HepG2 (cell line): ENCODE results near the gene MPV17L2. TPM values are rescaled to one million over a fixed set of nuclear protein-coding genes. Genes with fewer than 3 reads are reported as not detected.

ENCODE experiments used
- ATAC-seq: fragments of 200-7000 bp; cut with Tn5 transposase; 3 replicates; pipeline ENCODE4 v1.9.1; 2020; ENCODE audit warnings: mild to moderate bottlenecking, moderate library complexity
- BruUV-seq: library from RNA; stranded (reverse); fragments of 400-500 nt; replicated peaks from 2 replicates; lab custom pipeline; 2021; lab: Mats Ljungman, UMichigan
- CTCF ChIA-PET: fragments of 300-600 bp; formaldehyde crosslinking; extraction: SDS; loops from one replicate; lab custom pipeline; 2021; ENCODE audit warnings: low total read pairs, inconsistent platforms, low intra/inter-chr PET ratio; lab: Yijun Ruan, JAX
- POLR2A ChIA-PET: fragments of 350-600 bp; sonication (Branson Sonifier 250); formaldehyde crosslinking; loops from one replicate; lab custom pipeline; 2020; ENCODE audit warnings: antibody characterized with exemption, inconsistent platforms; lab: Yijun Ruan, JAX
- DNase-seq: peaks from one replicate; pipeline ENCODE4 v3.0.0-alpha.2; 2015; ENCODE audit warnings: low spot score
- FAIRE-seq: peaks from 3 replicates; lab custom pipeline; 2011; peaks lifted over from hg19 to GRCh38; lab: Jason Lieb, UNC
- H2AFZ ChIP-seq: one replicate; pipeline ENCODE4 v1.6.1; 2011; ENCODE audit warnings: low read length, inconsistent platforms
- H3K27ac ChIP-seq: fragments of 300-600 bp; 3 replicates; pipeline ENCODE4 v1.8.0; 2011; ENCODE audit warnings: mixed run types, mild to moderate bottlenecking, mixed read lengths, low read length, inconsistent platforms; ENCODE audit not compliant: insufficient read depth; ENCODE audit errors: extremely low read length
- H3K27me3 ChIP-seq, 2 experiments: fragments of 200-600 bp in 1 of 2; 2 replicates in 1 of 2; 3 replicates in 1 of 2; pipeline versions ENCODE4 v1.6.0 to v1.8.0; 2011; ENCODE audit warnings: low read length in 2 of 2, mild to moderate bottlenecking in 2 of 2, moderate library complexity in 2 of 2, inconsistent platforms in 1 of 2; ENCODE audit not compliant: insufficient read depth in 2 of 2, control insufficient read depth in 1 of 2
- H3K36me3 ChIP-seq, 2 experiments: fragments of 200-600 bp in 1 of 2; replicated peaks in 1 of 2; 2 replicates in 1 of 2; 3 replicates in 1 of 2; pipeline versions ENCODE4 v1.5.1 to v1.8.0; 2011; ENCODE audit warnings: low read length in 2 of 2, inconsistent platforms in 1 of 2; ENCODE audit not compliant: insufficient read depth in 2 of 2, control insufficient read depth in 1 of 2
- H3K4me1 ChIP-seq: 2 replicates; pipeline ENCODE4 v1.5.1; 2012; ENCODE audit warnings: low read length, inconsistent platforms; ENCODE audit not compliant: insufficient read depth
- H3K4me2 ChIP-seq: 2 replicates; pipeline ENCODE4 v1.6.0; 2011; ENCODE audit warnings: low read depth, low read length, inconsistent platforms
- H3K4me3 ChIP-seq, 3 experiments: fragments of 200-600 bp in 1 of 3; sonication (generic), shearing (Covaris generic) in 1 of 3; replicated peaks in 1 of 3; 2 replicates each; pipeline ENCODE4 v1.5.1; 2011 to 2016; ENCODE audit warnings: low read length in 3 of 3, inconsistent platforms in 2 of 3, low read depth in 2 of 3, mild to moderate bottlenecking in 2 of 3, control low read depth in 1 of 3, mixed read lengths in 1 of 3; ENCODE audit not compliant: insufficient read depth in 1 of 3
- H3K79me2 ChIP-seq: one replicate; pipeline ENCODE4 v1.6.1; 2011; ENCODE audit warnings: low read length, inconsistent platforms; ENCODE audit not compliant: insufficient read depth
- H3K9ac ChIP-seq: 2 replicates; pipeline ENCODE4 v1.6.0; 2011; ENCODE audit warnings: mild to moderate bottlenecking, low read depth, low read length, inconsistent platforms; ENCODE audit not compliant: insufficient read depth
- H3K9me3 ChIP-seq: 2 replicates; pipeline ENCODE4 v1.5.1; 2012; ENCODE audit warnings: mild to moderate bottlenecking, low read length
- H4K20me1 ChIP-seq: 2 replicates; pipeline ENCODE4 v1.6.0; 2011; ENCODE audit warnings: inconsistent platforms, mild to moderate bottlenecking, low read length, moderate library complexity; ENCODE audit not compliant: insufficient read depth
- KMT2B ChIP-seq: IDR thresholded peaks from 2 replicates; pipeline ENCODE4 v1.6.1; 2016; ENCODE audit warnings: missing genetic modification reagents, missing compliant biosample characterization
- MYC ChIP-seq: sonication (generic); formaldehyde crosslinking; IDR thresholded peaks from 2 replicates; pipeline ENCODE4 v1.9.0; 2021; ENCODE audit warnings: missing genetic modification reagents, borderline replicate concordance
- NFKB2 ChIP-seq: sonication (generic); formaldehyde crosslinking; IDR thresholded peaks from 2 replicates; pipeline ENCODE4 v1.4.0; 2020; ENCODE audit warnings: missing genetic modification reagents, borderline replicate concordance
- NR0B2 ChIP-seq: sonication (generic); formaldehyde crosslinking; IDR thresholded peaks from 2 replicates; pipeline ENCODE4 v1.4.0; 2020; ENCODE audit warnings: mild to moderate bottlenecking, missing genetic modification reagents
- POLR2G ChIP-seq: fragments of 200-400 bp; formaldehyde crosslinking; IDR thresholded peaks from 2 replicates; pipeline ENCODE4 v1.6.1; 2018; ENCODE audit warnings: mild to moderate bottlenecking, low read depth, low read length, moderate library complexity
- STAG1 ChIP-seq: sonication (generic); formaldehyde crosslinking; IDR thresholded peaks from 2 replicates; pipeline ENCODE4 v1.4.0; 2020; ENCODE audit warnings: missing genetic modification reagents
- TERF1 ChIP-seq: sonication (generic); formaldehyde crosslinking; IDR thresholded peaks from 2 replicates; pipeline ENCODE4 v1.8.0; 2022; ENCODE audit warnings: mild to moderate bottlenecking, missing genetic modification reagents, moderate library complexity
- ZBTB21 ChIP-seq: sonication (generic); formaldehyde crosslinking; IDR thresholded peaks from 2 replicates; pipeline ENCODE4 v1.4.0; 2020; ENCODE audit warnings: missing genetic modification reagents
- ZBTB33 ChIP-seq: sonication (generic); formaldehyde crosslinking; IDR thresholded peaks from 2 replicates; pipeline ENCODE4 v1.4.0; 2020; ENCODE audit warnings: missing genetic modification reagents
- ZZZ3 ChIP-seq: sonication (generic); formaldehyde crosslinking; IDR thresholded peaks from 2 replicates; pipeline ENCODE4 v1.4.0; 2020; ENCODE audit warnings: missing genetic modification reagents, mild to moderate bottlenecking, borderline replicate concordance
- WGBS: methylation state at CpG from one replicate; pipeline ENCODE4 v1.1.6; 2017; ENCODE audit warnings: low lambda C conversion rate; 5-methylcytosine and 5-hydroxymethylcytosine counted together
- in situ Hi-C: cut with HindIII; loops from 2 replicates; pipeline ENCODE4 v1.10.0; 2017; ENCODE audit warnings: low pct_unique_long_range_greater_than_20kb; ENCODE audit not compliant: extremely low pct_ligation_motif_present
- intact Hi-C: fragments of 100-400 bp; cut with micrococcal nuclease; formaldehyde crosslinking; loops from one replicate; pipeline ENCODE4 v1.10.0; 2022; ENCODE audit not compliant: unreplicated experiment
- polyA plus RNA-seq, 8 experiments: library from polyadenylated mRNA; depleted of rRNA in 3 of 8; stranded (reverse) in 7 of 8; unstranded in 1 of 8; fragments of >200 nt; fragmentation: Illumina TruSeq in 4 of 8; extraction: Trizol in 4 of 8; gene quantifications; 2 replicates each; pipeline versions ENCODE4 v1.2.1 to v1.2.3, GENCODE V29; 2011 to 2016; ENCODE audit warnings: low read depth in 4 of 8, missing spikeins in 1 of 8, mixed read lengths in 1 of 8; ENCODE audit not compliant: insufficient read depth in 1 of 8
- total RNA-seq, 5 experiments: library from RNA; depleted of rRNA; stranded (reverse); fragments of >200 nt; fragmentation: Illumina TruSeq; extraction: Trizol; gene quantifications; 2 replicates each; pipeline ENCODE4 v1.2.3, GENCODE V29; 2016; ENCODE audit warnings: low read depth in 1 of 5
- TF ChIP-seq, protein P1 (sequence below): sonication (generic); formaldehyde crosslinking; IDR thresholded peaks from 2 replicates; pipeline ENCODE4 v1.8.1; 2023; ENCODE audit warnings: missing genetic modification reagents, mild to moderate bottlenecking, borderline replicate concordance
- TF ChIP-seq, protein P2 (sequence below): sonication (generic); formaldehyde crosslinking; IDR thresholded peaks from 2 replicates; pipeline ENCODE4 v1.8.0; 2022; ENCODE audit warnings: missing genetic modification reagents, mild to moderate bottlenecking, inconsistent platforms, borderline replicate concordance

MPV17L2 gene
- total and polyA plus RNA-seq, 2 of the 13 experiments (the other 11 are each of a cell fraction or from before 2014, with no cell fraction given): 13.6 to 16.7 TPM

DNA sequence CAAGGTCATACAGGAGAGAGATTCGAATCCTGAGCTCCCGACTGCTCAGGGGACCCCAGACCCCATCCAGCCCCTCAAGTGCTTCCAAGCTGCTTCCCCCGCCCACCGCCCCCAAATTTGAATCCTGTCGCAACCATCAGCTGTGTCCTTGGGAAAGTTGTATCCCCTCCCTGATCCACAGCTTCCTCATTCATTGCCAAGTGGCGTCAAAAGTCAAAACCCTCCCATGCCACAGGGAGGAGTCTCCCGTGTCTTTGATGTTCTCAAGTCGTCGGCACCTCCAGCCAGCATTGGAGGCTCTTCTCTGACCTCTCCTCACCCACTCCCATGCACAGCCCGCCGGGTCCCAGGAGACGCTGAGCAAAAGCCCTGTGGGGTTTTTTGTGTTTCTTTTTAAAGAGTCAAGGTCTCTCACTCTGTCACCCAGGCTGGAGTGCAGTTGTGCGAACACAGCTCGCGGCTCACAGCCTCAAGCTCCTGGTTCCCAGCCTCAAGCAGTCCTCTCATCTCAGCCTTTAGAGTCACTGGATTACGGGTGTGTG, 22.2 kb upstream of the MPV17L2 start:
- in situ Hi-C loops: loop anchor here (10.0 kb wide), 1 partner anchor 166 kb away; the partner anchor contains the start of gene ARRDC2
- Histone ChIP-seq H3K27ac (no peak overlapping the region), H2AFZ (no peak overlapping the region), H3K9ac (no peak overlapping the region), H3K9me3 (no peaks in the 10 kb centered on the region), H3K4me2 (no peak overlapping the region), H3K36me3 (peaks cover 12 to 24% of the 10 kb centered on the region in 2 experiments), H3K4me1 (peaks cover 14% of the 10 kb centered on the region), H3K4me3 (no peak overlapping the region), H3K27me3 (no peaks in the 10 kb centered on the region), H4K20me1 (0 out of 2 replicates have a peak, but pooled peaks cover 3% of the 10 kb centered on the region), H3K79me2 (no peaks in the 10 kb centered on the region)
- ATAC-seq (no peak), DNase-seq (no peak), FAIRE-seq (no peak)
- WGBS: 94% methylated on average over 16 of the region's 16 CpGs
- POLR2A ChIA-PET: interaction anchor here (0.7 to 1.7 kb wide), 4 partner anchors 16 to 61 kb away, joined by 3 to 7 read pairs (median 3); no protein-coding TSS in a partner anchor
- intact Hi-C loops: no loop called here
- BruUV-seq: no TSS peak
- CTCF ChIA-PET: no interaction called here
- TF ChIP-seq ZBTB21 (CRISPR knock-in tag) (no peak), KMT2B (CRISPR knock-in tag) (no peak), ZBTB33 (peak; percentile 66), POLR2G (0 out of 2 replicates have a peak, but pooled peaks have one; percentile 29), NFKB2 (CRISPR knock-in tag) (no peak), MYC (CRISPR knock-in tag) (no peak), TERF1 (CRISPR knock-in tag) (no peak), NR0B2 (CRISPR knock-in tag) (no peak), STAG1 (CRISPR knock-in tag) (no peak), ZZZ3 (CRISPR knock-in tag) (no peak)
- TF ChIP-seq, protein P1, sequence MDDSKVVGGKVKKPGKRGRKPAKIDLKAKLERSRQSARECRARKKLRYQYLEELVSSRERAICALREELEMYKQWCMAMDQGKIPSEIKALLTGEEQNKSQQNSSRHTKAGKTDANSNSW (CRISPR knock-in tag): no peak
- TF ChIP-seq, protein P2, sequence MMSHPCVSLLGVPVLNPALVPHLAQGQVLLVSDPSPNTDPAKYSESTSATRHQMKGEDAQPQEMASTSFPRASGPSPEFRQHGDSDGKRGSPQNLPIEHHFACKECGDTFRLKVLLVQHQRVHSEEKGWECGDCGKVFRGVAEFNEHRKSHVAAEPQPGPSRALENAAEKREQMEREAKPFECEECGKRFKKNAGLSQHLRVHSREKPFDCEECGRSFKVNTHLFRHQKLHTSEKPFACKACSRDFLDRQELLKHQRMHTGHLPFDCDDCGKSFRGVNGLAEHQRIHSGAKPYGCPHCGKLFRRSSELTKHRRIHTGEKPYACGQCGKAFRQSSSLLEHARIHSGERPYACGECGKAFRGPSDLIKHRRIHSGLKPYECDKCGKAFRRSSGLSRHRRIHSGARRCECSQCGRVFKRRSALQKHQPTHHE (CRISPR knock-in tag): no peak
